HUES6 (cell line): Measurements from ENCODE around the gene FAM81B.

Experiments
- H3K27ac ChIP-seq: 2 replicates; pipeline ENCODE4 v1.7.0; 2013; ENCODE audit warnings: low read depth, mild to moderate bottlenecking, low read length, inconsistent platforms
- H3K27me3 ChIP-seq: 2 replicates; pipeline ENCODE4 v1.6.1; 2013; ENCODE audit warnings: low read length; ENCODE audit not compliant: control insufficient read depth, insufficient read depth
- H3K36me3 ChIP-seq: 2 replicates; pipeline ENCODE4 v1.6.1; 2013; ENCODE audit warnings: low read length; ENCODE audit not compliant: control insufficient read depth, insufficient read depth
- H3K4me1 ChIP-seq: 2 replicates; pipeline ENCODE4 v1.6.1; 2013; ENCODE audit warnings: low read length; ENCODE audit not compliant: control insufficient read depth, insufficient read depth
- H3K4me3 ChIP-seq: 2 replicates; pipeline ENCODE4 v1.5.1; 2013; ENCODE audit warnings: low read depth, low read length
- H3K9ac ChIP-seq: one replicate; pipeline ENCODE4 v1.6.1; 2013; ENCODE audit warnings: mild to moderate bottlenecking, low read length
- H3K9me3 ChIP-seq: 2 replicates; pipeline ENCODE4 v1.6.1; 2013; ENCODE audit warnings: low read depth, low read length; ENCODE audit not compliant: control insufficient read depth, insufficient read depth

The FAM81B gene

GRCh38 chr5:95403996-95404395, 12.8 kb downstream of the FAM81B start:
- no peak overlapping the region for H3K9ac ChIP-seq
- no peak overlapping the region for H3K27ac ChIP-seq
- no peaks in the 10 kb centered on the region for H3K4me1 ChIP-seq
- no peak overlapping the region for H3K4me3 ChIP-seq
- H3K36me3 ChIP-seq, result no peaks in the 10 kb centered on the region
- no peaks in the 10 kb centered on the region for H3K9me3 ChIP-seq
- H3K27me3 ChIP-seq, result no peaks in the 10 kb centered on the region

GRCh38 chr5:95406426-95407090, 15.4 kb downstream of the FAM81B start:
- Histone ChIP-seq H3K27ac (no peak overlapping the region), H3K9ac (no peak overlapping the region), H3K9me3 (no peaks in the 10 kb centered on the region), H3K36me3 (no peaks in the 10 kb centered on the region), H3K4me3 (no peak overlapping the region), H3K27me3 (no peaks in the 10 kb centered on the region), H3K4me1 (no peaks in the 10 kb centered on the region)

- H3K27ac ChIP-seq, result no peak overlapping the region
- no peak overlapping the region for H3K9ac ChIP-seq
- H3K4me3 ChIP-seq, result no peak overlapping the region
- no peaks in the 10 kb centered on the region for H3K9me3 ChIP-seq
- no peaks in the 10 kb centered on the region for H3K36me3 ChIP-seq
- no peaks in the 10 kb centered on the region for H3K4me1 ChIP-seq
- H3K27me3 ChIP-seq, result no peaks in the 10 kb centered on the region
These were observed 19.1 kb downstream of the FAM81B start for GRCh38 chr5:95410279-95410678.

GRCh38 chr5:95411474-95411873, 20.3 kb downstream of the FAM81B start:
- Histone ChIP-seq H3K4me3 (no peak overlapping the region), H3K4me1 (no peaks in the 10 kb centered on the region), H3K9ac (no peak overlapping the region), H3K27ac (no peak overlapping the region), H3K27me3 (no peaks in the 10 kb centered on the region), H3K36me3 (no peaks in the 10 kb centered on the region), H3K9me3 (no peaks in the 10 kb centered on the region)

- Histone ChIP-seq H3K27ac (no peak overlapping the region), H3K4me1 (no peaks in the 10 kb centered on the region), H3K4me3 (no peak overlapping the region), H3K9ac (no peak overlapping the region), H3K27me3 (no peaks in the 10 kb centered on the region), H3K9me3 (no peaks in the 10 kb centered on the region), H3K36me3 (no peaks in the 10 kb centered on the region)
These were observed 23.3 kb downstream of the FAM81B start for GRCh38 chr5:95414451-95414850.

- no peaks in the 10 kb centered on the region for H3K36me3 ChIP-seq
- H3K4me3 ChIP-seq, result no peak overlapping the region
- H3K27ac ChIP-seq, result no peak overlapping the region
- H3K9ac ChIP-seq, result no peak overlapping the region
- H3K9me3 ChIP-seq, result no peaks in the 10 kb centered on the region
- H3K4me1 ChIP-seq, result no peaks in the 10 kb centered on the region
- H3K27me3 ChIP-seq, result no peaks in the 10 kb centered on the region
These were observed 26.8 kb downstream of the FAM81B start for GRCh38 chr5:95417971-95418370.

- Histone ChIP-seq H3K9me3 (no peaks in the 10 kb centered on the region), H3K27me3 (no peaks in the 10 kb centered on the region), H3K4me3 (no peak overlapping the region), H3K9ac (no peak overlapping the region), H3K27ac (no peak overlapping the region), H3K4me1 (no peaks in the 10 kb centered on the region), H3K36me3 (no peaks in the 10 kb centered on the region)
These were observed 31.7 kb downstream of the FAM81B start for GRCh38 chr5:95422838-95423237.

- no peaks in the 10 kb centered on the region for H3K9me3 ChIP-seq
- H3K27me3 ChIP-seq, result no peaks in the 10 kb centered on the region
- H3K4me3 ChIP-seq, result no peak overlapping the region
- H3K4me1 ChIP-seq, result no peaks in the 10 kb centered on the region
- no peak overlapping the region for H3K27ac ChIP-seq
- H3K36me3 ChIP-seq, result no peaks in the 10 kb centered on the region
- H3K9ac ChIP-seq, result no peak overlapping the region
These were observed 32.9 kb downstream of the FAM81B start for GRCh38 chr5:95424016-95424415.

GRCh38 chr5:95424526-95424925, 33.4 kb downstream of the FAM81B start:
- no peak overlapping the region for H3K27ac ChIP-seq
- H3K4me1 ChIP-seq, result no peaks in the 10 kb centered on the region
- no peaks in the 10 kb centered on the region for H3K9me3 ChIP-seq
- H3K36me3 ChIP-seq, result no peaks in the 10 kb centered on the region
- no peaks in the 10 kb centered on the region for H3K27me3 ChIP-seq
- H3K9ac ChIP-seq, result no peak overlapping the region
- no peak overlapping the region for H3K4me3 ChIP-seq

- Histone ChIP-seq H3K4me1 (no peaks in the 10 kb centered on the region), H3K27me3 (no peaks in the 10 kb centered on the region), H3K9me3 (no peaks in the 10 kb centered on the region), H3K36me3 (no peaks in the 10 kb centered on the region), H3K4me3 (no peak overlapping the region), H3K9ac (no peak overlapping the region), H3K27ac (no peak overlapping the region)
These were observed 35.1 kb downstream of the FAM81B start for GRCh38 chr5:95426227-95426626.

GRCh38 chr5:95432779-95433178, 41.6 kb downstream of the FAM81B start:
- Histone ChIP-seq H3K9me3 (peaks cover 3% of the 10 kb centered on the region), H3K27me3 (no peaks in the 10 kb centered on the region), H3K9ac (no peak overlapping the region), H3K4me1 (no peaks in the 10 kb centered on the region), H3K4me3 (no peak overlapping the region), H3K27ac (no peak overlapping the region), H3K36me3 (no peaks in the 10 kb centered on the region)
